Right lobe of liver (tissue), 4 donors: ENCODE results near the gene OAS1.

Experiments
- CTCF ChIP-seq, 4 donors: fragments of 200-600 bp in 3 of 4; fragments of 450-650 bp in 1 of 4; IDR thresholded peaks; one replicate each; pipeline versions ENCODE4 v1.5.1 to v1.8.0; 2016 to 2022; ENCODE audit warnings: antibody characterized with exemption in 4 of 4, mild to moderate bottlenecking in 2 of 4
- POLR2A ChIP-seq: fragments of 450-650 bp; IDR thresholded peaks from one replicate; pipeline ENCODE4 v1.6.1; 2017; ENCODE audit warnings: antibody characterized with exemption, mild to moderate bottlenecking
- donor health status: DM: no; HTN: no; CAD: no.
- donor health status: DM: no; HTN: no; CAD: no.
- donor health status: DM: no; HTN: yes; CAD: no.

DNA sequence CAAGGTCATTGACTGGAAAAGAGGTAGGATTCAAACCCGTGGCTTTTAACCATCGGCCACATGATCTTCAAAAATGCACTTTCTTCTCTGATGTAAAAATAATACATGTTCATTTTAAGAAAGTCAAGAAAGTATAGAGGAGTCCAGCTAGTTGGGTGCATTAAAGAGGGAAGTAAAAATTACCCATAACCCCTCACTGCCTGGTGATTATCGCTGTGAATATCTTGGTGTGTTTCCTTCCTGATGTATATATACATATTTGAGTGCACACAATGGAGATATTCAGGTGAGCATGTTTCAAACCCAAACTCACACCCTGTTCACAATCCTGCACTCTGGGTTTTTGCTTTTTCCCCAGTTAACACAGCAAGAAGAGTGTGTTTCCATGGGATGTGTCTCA, 47.5 kb upstream of the OAS1 start:
- TF ChIP-seq CTCF (IDR thresholded peaks at IDR 0.05) (no peak), POLR2A (no peak)
